ENCODE results near the gene EPC1.
A peak's percentile ranks its signal among the peaks of the same experiment; 100 is the strongest.

Gene EPC1

GRCh38 chr10:32333849-32334248, 13.1 kb downstream of the EPC1 start:
- FAIRE-seq: no peak

GRCh38 chr10:32332299-32332750, 14.6 kb downstream of the EPC1 start:
- no peak for FAIRE-seq

- no peak for FAIRE-seq
Measured at GRCh38 chr10:32331606-32332005, 15.4 kb downstream of the EPC1 start.

- no peak for FAIRE-seq
Measured at GRCh38 chr10:32330214-32330613, 16.7 kb downstream of the EPC1 start.

GRCh38 chr10:32329061-32329460, 17.9 kb downstream of the EPC1 start:
- no peak for FAIRE-seq

- FAIRE-seq: no peak
Measured at GRCh38 chr10:32328499-32328898, 18.5 kb downstream of the EPC1 start.

- no peak for FAIRE-seq
Measured at GRCh38 chr10:32327364-32327691, 19.6 kb downstream of the EPC1 start.

GRCh38 chr10:32326680-32327363, 20.1 kb downstream of the EPC1 start:
- no peak for FAIRE-seq

GRCh38 chr10:32326119-32326518, 20.8 kb downstream of the EPC1 start:
- no peak for FAIRE-seq

- peak; percentile 30 for FAIRE-seq
Measured at GRCh38 chr10:32323051-32323450, 23.9 kb downstream of the EPC1 start.

- FAIRE-seq: no peak
Measured at GRCh38 chr10:32321016-32321631, 25.8 kb downstream of the EPC1 start.

- no peak for FAIRE-seq
Measured at GRCh38 chr10:32318476-32318896, 28.5 kb downstream of the EPC1 start.

GRCh38 chr10:32317795-32318357, 29.1 kb downstream of the EPC1 start:
- FAIRE-seq: no peak

- peak; percentile 48 for FAIRE-seq
Measured at GRCh38 chr10:32315424-32315823, 31.5 kb downstream of the EPC1 start.

- FAIRE-seq: no peak
Measured at GRCh38 chr10:32314588-32314987, 32.4 kb downstream of the EPC1 start.

- no peak for FAIRE-seq
Measured at GRCh38 chr10:32308027-32308603, 38.8 kb downstream of the EPC1 start.

GRCh38 chr10:32307609-32308008, 39.3 kb downstream of the EPC1 start:
- no peak for FAIRE-seq

GRCh38 chr10:32299354-32299980, 47.5 kb downstream of the EPC1 start:
- FAIRE-seq: no peak

- FAIRE-seq: no peak
Measured at GRCh38 chr10:32298075-32298812, 48.7 kb downstream of the EPC1 start.

- FAIRE-seq: no peak
Measured at GRCh38 chr10:32295027-32295426, 51.9 kb downstream of the EPC1 start.

- FAIRE-seq: no peak
Measured at GRCh38 chr10:32293581-32293980, 53.4 kb downstream of the EPC1 start.

- FAIRE-seq: no peak
Measured at GRCh38 chr10:32279795-32280194, 67.2 kb downstream of the EPC1 start.

GRCh38 chr10:32273336-32273735, 73.6 kb downstream of the EPC1 start:
- FAIRE-seq: no peak

Measured in A204.1 (cell line).